Measurements from ENCODE around the gene TMEM151A. TPM values are rescaled to one million over a fixed set of nuclear protein-coding genes. Genes with fewer than 3 reads are reported as not detected.

Gene TMEM151A
- total RNA-seq, 6 experiments from 2014 or later, result 0.07 to 0.11 TPM; not detected in 4

- no peak for TF ChIP-seq CTCF (IDR thresholded peaks at IDR 0.05)
- peak overlapping the region; percentile 97 for H3K27ac Mint-ChIP-seq
- peak overlapping the region; percentile 91 for H3K4me3 Mint-ChIP-seq
- H3K9me3 Mint-ChIP-seq, result peaks cover 5% of the 10 kb centered on the region
- H3K27me3 Mint-ChIP-seq (ENCODE audit: insufficient read depth), result peaks cover 9% of the 10 kb centered on the region
- DNase-seq, result no peak
- peaks cover 22% of the 10 kb centered on the region for H3K36me3 Mint-ChIP-seq (ENCODE audit: low read depth)
- H3K4me1 Mint-ChIP-seq (ENCODE audit: low read depth), result peaks cover 57% of the 10 kb centered on the region
Measured at GRCh38 chr11:66314561-66315497, 23.1 kb downstream of the TMEM151A start.

GRCh38 chr11:66315498-66315885, 23.8 kb downstream of the TMEM151A start:
- H3K36me3 Mint-ChIP-seq (ENCODE audit: low read depth), result peaks cover 29% of the 10 kb centered on the region
- H3K4me3 Mint-ChIP-seq, result peak overlapping the region; percentile 91
- H3K27me3 Mint-ChIP-seq (ENCODE audit: insufficient read depth), result peaks cover 9% of the 10 kb centered on the region
- TF ChIP-seq CTCF (IDR thresholded peaks at IDR 0.05), result no peak
- peaks cover 57% of the 10 kb centered on the region for H3K4me1 Mint-ChIP-seq (ENCODE audit: low read depth)
- H3K27ac Mint-ChIP-seq, result peak overlapping the region; percentile 97
- H3K9me3 Mint-ChIP-seq, result peaks cover 11% of the 10 kb centered on the region
- no peak for DNase-seq

- H3K27me3 Mint-ChIP-seq (ENCODE audit: insufficient read depth), result peaks cover 9% of the 10 kb centered on the region
- H3K4me1 Mint-ChIP-seq (ENCODE audit: low read depth), result peaks cover 57% of the 10 kb centered on the region
- H3K27ac Mint-ChIP-seq, result peak overlapping the region; percentile 97
- no peak for DNase-seq
- no peak for TF ChIP-seq CTCF (IDR thresholded peaks at IDR 0.05)
- H3K4me3 Mint-ChIP-seq, result peak overlapping the region; percentile 91
- H3K9me3 Mint-ChIP-seq, result peaks cover 11% of the 10 kb centered on the region
- peaks cover 29% of the 10 kb centered on the region for H3K36me3 Mint-ChIP-seq (ENCODE audit: low read depth)
Measured at GRCh38 chr11:66315921-66316811, 24.5 kb downstream of the TMEM151A start.

- TF ChIP-seq CTCF (IDR thresholded peaks at IDR 0.05), result no peak
- DNase-seq, result peak; percentile 49
- H3K27ac Mint-ChIP-seq, result peak within 1 kb of the TSS; percentile 97
- H3K36me3 Mint-ChIP-seq (ENCODE audit: low read depth), result peaks cover 29% of the 10 kb centered on the region
- peak within 1 kb of the TSS; percentile 91 for H3K4me3 Mint-ChIP-seq
- peaks cover 11% of the 10 kb centered on the region for H3K9me3 Mint-ChIP-seq
- H3K4me1 Mint-ChIP-seq (ENCODE audit: low read depth), result peaks cover 53% of the 10 kb centered on the region
- peaks cover 9% of the 10 kb centered on the region for H3K27me3 Mint-ChIP-seq (ENCODE audit: insufficient read depth)
Measured at GRCh38 chr11:66316849-66317251, 25.2 kb downstream of the TMEM151A start, which contains the start of gene CD248. TSS of gene CD248 (minus strand) at chr11:66317044. CDS start at chr11:66317027, 17 bp downstream.

GRCh38 chr11:66317322-66317722, 25.6 kb downstream of the TMEM151A start:
- peak overlapping the region; percentile 91 for H3K27ac Mint-ChIP-seq
- H3K27me3 Mint-ChIP-seq (ENCODE audit: insufficient read depth), result peaks cover 8% of the 10 kb centered on the region
- H3K4me1 Mint-ChIP-seq (ENCODE audit: low read depth), result peaks cover 48% of the 10 kb centered on the region
- H3K9me3 Mint-ChIP-seq, result peaks cover 11% of the 10 kb centered on the region
- H3K4me3 Mint-ChIP-seq, result peak overlapping the region; percentile 70
- DNase-seq, result peak; percentile 35
- TF ChIP-seq CTCF (IDR thresholded peaks at IDR 0.05), result no peak
- peaks cover 29% of the 10 kb centered on the region for H3K36me3 Mint-ChIP-seq (ENCODE audit: low read depth)
